ENCODE data around the gene BCL11B. TPM values are rescaled to one million over a fixed set of nuclear protein-coding genes. Genes with fewer than 3 reads are reported as not detected.

BCL11B gene
- total RNA-seq, 4 donors from 2014 or later, result 0.68 to 1.5 (median 0.85) TPM

- TF ChIP-seq CTCF (IDR thresholded peaks at IDR 0.05; ENCODE audit: low read depth), result no peak
Measured at GRCh38 chr14:99234961-99235571, 36.9 kb downstream of the BCL11B start.

GRCh38 chr14:99234355-99234754 lies 37.6 kb downstream of the BCL11B start:
- TF ChIP-seq CTCF (IDR thresholded peaks at IDR 0.05; ENCODE audit: low read depth), result no peak

GRCh38 chr14:99233222-99234035 lies 38.6 kb downstream of the BCL11B start:
- TF ChIP-seq CTCF (IDR thresholded peaks at IDR 0.05; ENCODE audit: low read depth), result no peak

- no peak for TF ChIP-seq CTCF (IDR thresholded peaks at IDR 0.05; ENCODE audit: low read depth)
Measured at GRCh38 chr14:99232714-99233214, 39.2 kb downstream of the BCL11B start.

GRCh38 chr14:99231850-99232713 lies 39.9 kb downstream of the BCL11B start:
- no peak for TF ChIP-seq CTCF (IDR thresholded peaks at IDR 0.05; ENCODE audit: low read depth)

- TF ChIP-seq CTCF (IDR thresholded peaks at IDR 0.05; ENCODE audit: low read depth), result no peak
Measured at GRCh38 chr14:99231161-99231849, 40.7 kb downstream of the BCL11B start.

Measured in subcutaneous adipose tissue (tissue), 4 donors.